ENCODE data around the gene TAF5L.

- TF ChIP-seq CTCF (IDR thresholded peaks at IDR 0.05) (no peak), POLR2A (IDR thresholded peaks at IDR 0.05) (no peak)
These were observed 44.4 kb downstream of the TAF5L start for GRCh38 chr1:229581485-229581884.

Measured in esophagus squamous epithelium (tissue), 4 donors.